Left ventricle myocardium inferior (tissue), 1 donor: ENCODE results near the gene LRRFIP2. TPM values are rescaled to one million over a fixed set of nuclear protein-coding genes. Genes with fewer than 3 reads are reported as not detected.
A peak's percentile ranks its signal among the peaks of the same experiment; 100 is the strongest.
"Not testable (repeated sequence)": the region's sequence is repeated elsewhere in the genome, so short reads cannot be mapped to it uniquely, and the experiment has no call there.

Experiments
- DNase-seq: peaks from one replicate; pipeline ENCODE4 v3.0.0-alpha.2; 2020
- H3K27ac ChIP-seq: fragments of 200-600 bp; replicated peaks from 2 replicates; pipeline ENCODE4 v1.8.0; 2021
- H3K27me3 ChIP-seq: fragments of 200-600 bp; 2 replicates; pipeline ENCODE4 v1.8.0; 2021; ENCODE audit warnings: low read depth
- H3K36me3 ChIP-seq: fragments of 200-600 bp; 2 replicates; pipeline ENCODE4 v1.8.0; 2021
- H3K4me1 ChIP-seq: fragments of 200-600 bp; 2 replicates; pipeline ENCODE4 v1.8.0; 2021
- H3K4me3 ChIP-seq: fragments of 200-600 bp; 2 replicates; pipeline ENCODE4 v1.8.0; 2021; ENCODE audit warnings: mild to moderate bottlenecking, moderate library complexity
- H3K9me3 ChIP-seq: fragments of 200-600 bp; replicated peaks from 2 replicates; pipeline ENCODE4 v1.8.0; 2021
- CTCF ChIP-seq: fragments of 200-600 bp; IDR thresholded peaks from 2 replicates; pipeline ENCODE4 v1.8.0; 2021; ENCODE audit warnings: antibody characterized with exemption, mild to moderate bottlenecking, borderline replicate concordance
- intact Hi-C: fragments of 100-400 bp; cut with micrococcal nuclease; formaldehyde crosslinking; loops from one replicate; pipeline ENCODE4 v1.11.0; 2022
- long read RNA-seq: library from polyadenylated mRNA; unstranded; transcript quantifications from one replicate; pipeline ENCODE4 v2.0.0, GENCODE V29; 2021
- total RNA-seq: library from RNA; stranded (reverse); fragmentation: NEBNext Ultra II Directional; extraction: Animal tissue kit (Norgen Biotek cat#: 25700); gene quantifications from one replicate; pipeline ENCODE4 v1.2.1, GENCODE V29; 2021
- donor health status: DM: no; HTN: yes; CAD: no; lungs with severe emphysema.

Gene LRRFIP2
- total RNA-seq, result 155 TPM
- long read RNA-seq, transcript LRRFIP2-205 (15 exons, 2,522 nt), result major isoform, 8 of 314 reads
- long read RNA-seq, partial matches to known transcripts, result 27 of 314 reads
- long read RNA-seq, other reads (novel, unspliced or antisense), result 272 of 314 reads

- Histone ChIP-seq H3K36me3 (peaks cover 15% of the 10 kb centered on the region), H3K4me3 (peak within 1 kb of the TSS; percentile 98), H3K9me3 (no peaks in the 10 kb centered on the region), H3K27me3 (no peaks in the 10 kb centered on the region), H3K27ac (peak within 1 kb of the TSS; percentile 98), H3K4me1 (peaks cover 94% of the 10 kb centered on the region)
- intact Hi-C loops, result no loop called here
- no peak for TF ChIP-seq CTCF
- no peak for DNase-seq
Observed at GRCh38 chr3:37174532-37175126, at the start of gene LRRFIP2. Gene LRRFIP2, minus strand, starts transcription at chr3:37174582. Its CDS starts 25,599 bp downstream, at chr3:37148983.

GRCh38 chr3:37223576-37223975 lies 49.2 kb upstream of the LRRFIP2 start:
- intact Hi-C loops, result no loop called here
- TF ChIP-seq CTCF, result no peak
- no peak overlapping the region for H3K4me3 ChIP-seq
- H3K4me1 ChIP-seq, result no peaks in the 10 kb centered on the region
- no peak for DNase-seq
- H3K36me3 ChIP-seq, result no peaks in the 10 kb centered on the region
- no peak overlapping the region for H3K27ac ChIP-seq
- H3K9me3 ChIP-seq, result no peaks in the 10 kb centered on the region
- H3K27me3 ChIP-seq, result no peaks in the 10 kb centered on the region

- DNase-seq, result no peak
- TF ChIP-seq CTCF, result no peak
- H3K27ac ChIP-seq, result no peak overlapping the region
- intact Hi-C loops, result no loop called here
- no peak overlapping the region for H3K4me3 ChIP-seq
- no peaks in the 10 kb centered on the region for H3K27me3 ChIP-seq
- H3K4me1 ChIP-seq, result no peaks in the 10 kb centered on the region
- H3K9me3 ChIP-seq, result no peaks in the 10 kb centered on the region
- H3K36me3 ChIP-seq, result no peaks in the 10 kb centered on the region
Observed at GRCh38 chr3:37223141-37223558, 48.8 kb upstream of the LRRFIP2 start.

GRCh38 chr3:37222542-37222941 lies 48.2 kb upstream of the LRRFIP2 start:
- H3K27me3 ChIP-seq, H3K4me1 ChIP-seq, H3K9me3 ChIP-seq, intact Hi-C loops, DNase-seq, H3K4me3 ChIP-seq, H3K27ac ChIP-seq, H3K36me3 ChIP-seq: not testable (repeated sequence)

GRCh38 chr3:37221407-37221806 lies 47.0 kb upstream of the LRRFIP2 start:
- intact Hi-C loops, result no loop called here
- no peaks in the 10 kb centered on the region for H3K27me3 ChIP-seq
- H3K27ac ChIP-seq, result no peak overlapping the region
- H3K4me3 ChIP-seq, result no peak overlapping the region
- no peaks in the 10 kb centered on the region for H3K36me3 ChIP-seq
- H3K9me3 ChIP-seq, result no peaks in the 10 kb centered on the region
- no peak for DNase-seq
- no peak for TF ChIP-seq CTCF
- H3K4me1 ChIP-seq, result no peaks in the 10 kb centered on the region

GRCh38 chr3:37219266-37219665 lies 44.9 kb upstream of the LRRFIP2 start:
- Histone ChIP-seq H3K27me3 (no peaks in the 10 kb centered on the region), H3K27ac (no peak overlapping the region), H3K36me3 (no peaks in the 10 kb centered on the region), H3K9me3 (no peaks in the 10 kb centered on the region), H3K4me1 (no peaks in the 10 kb centered on the region), H3K4me3 (no peak overlapping the region)
- intact Hi-C loops, result no loop called here
- DNase-seq, result no peak
- no peak for TF ChIP-seq CTCF
